ENCODE data around the gene CRYGN.

DNA sequence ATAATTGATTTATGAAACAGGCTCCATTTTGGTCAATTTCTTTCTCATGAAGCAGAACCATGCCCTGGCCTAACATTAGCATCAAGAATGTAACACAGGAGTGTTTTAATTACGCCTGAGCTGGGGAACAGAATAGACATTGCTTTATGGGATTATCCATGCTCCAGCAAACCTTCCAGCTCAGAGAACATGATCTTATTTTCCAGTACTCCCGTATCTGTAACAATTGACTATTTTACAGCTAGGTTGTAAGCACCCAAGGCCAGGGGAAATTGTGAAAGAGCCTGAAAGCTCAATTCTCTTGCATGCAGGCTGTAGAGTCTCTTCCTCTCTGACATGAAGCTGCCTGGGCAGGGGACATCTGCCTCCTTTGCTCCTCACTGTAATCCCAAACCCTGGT, 30.8 kb upstream of the CRYGN start:
- TF ChIP-seq, protein P1, sequence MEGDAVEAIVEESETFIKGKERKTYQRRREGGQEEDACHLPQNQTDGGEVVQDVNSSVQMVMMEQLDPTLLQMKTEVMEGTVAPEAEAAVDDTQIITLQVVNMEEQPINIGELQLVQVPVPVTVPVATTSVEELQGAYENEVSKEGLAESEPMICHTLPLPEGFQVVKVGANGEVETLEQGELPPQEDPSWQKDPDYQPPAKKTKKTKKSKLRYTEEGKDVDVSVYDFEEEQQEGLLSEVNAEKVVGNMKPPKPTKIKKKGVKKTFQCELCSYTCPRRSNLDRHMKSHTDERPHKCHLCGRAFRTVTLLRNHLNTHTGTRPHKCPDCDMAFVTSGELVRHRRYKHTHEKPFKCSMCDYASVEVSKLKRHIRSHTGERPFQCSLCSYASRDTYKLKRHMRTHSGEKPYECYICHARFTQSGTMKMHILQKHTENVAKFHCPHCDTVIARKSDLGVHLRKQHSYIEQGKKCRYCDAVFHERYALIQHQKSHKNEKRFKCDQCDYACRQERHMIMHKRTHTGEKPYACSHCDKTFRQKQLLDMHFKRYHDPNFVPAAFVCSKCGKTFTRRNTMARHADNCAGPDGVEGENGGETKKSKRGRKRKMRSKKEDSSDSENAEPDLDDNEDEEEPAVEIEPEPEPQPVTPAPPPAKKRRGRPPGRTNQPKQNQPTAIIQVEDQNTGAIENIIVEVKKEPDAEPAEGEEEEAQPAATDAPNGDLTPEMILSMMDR (conservative IDR thresholded peaks at IDR 0.05 in 1 of 2, IDR thresholded peaks at IDR 0.05 in 1 of 2; ENCODE audit: extremely low read depth in 1 of 2, insufficient read depth in 1 of 2, low read depth in 1 of 2, low read length in 2 of 2) = no peak
- TF ChIP-seq EZH2 (IDR thresholded peaks at IDR 0.05; ENCODE audit: borderline replicate concordance, low read length) = no peak
